ENCODE results near the gene PASK. TPM values are rescaled to one million over a fixed set of nuclear protein-coding genes. Genes with fewer than 3 reads are reported as not detected.

The PASK gene
- total RNA-seq, 2 experiments from 2014 or later = 71.3 to 74.8 TPM

GRCh38 chr2:241072151-241072550 is 77.1 kb downstream of the PASK start:
- Mint-ChIP-seq H3K27me3 (no peaks in the 10 kb centered on the region), H3K36me3 (ENCODE audit: low read depth) (no peaks in the 10 kb centered on the region), H3K9me3 (no peaks in the 10 kb centered on the region), H3K27ac (no peak overlapping the region), H3K4me1 (ENCODE audit: low read depth) (no peaks in the 10 kb centered on the region), H3K4me3 (no peak overlapping the region)
- TF ChIP-seq, protein P1, sequence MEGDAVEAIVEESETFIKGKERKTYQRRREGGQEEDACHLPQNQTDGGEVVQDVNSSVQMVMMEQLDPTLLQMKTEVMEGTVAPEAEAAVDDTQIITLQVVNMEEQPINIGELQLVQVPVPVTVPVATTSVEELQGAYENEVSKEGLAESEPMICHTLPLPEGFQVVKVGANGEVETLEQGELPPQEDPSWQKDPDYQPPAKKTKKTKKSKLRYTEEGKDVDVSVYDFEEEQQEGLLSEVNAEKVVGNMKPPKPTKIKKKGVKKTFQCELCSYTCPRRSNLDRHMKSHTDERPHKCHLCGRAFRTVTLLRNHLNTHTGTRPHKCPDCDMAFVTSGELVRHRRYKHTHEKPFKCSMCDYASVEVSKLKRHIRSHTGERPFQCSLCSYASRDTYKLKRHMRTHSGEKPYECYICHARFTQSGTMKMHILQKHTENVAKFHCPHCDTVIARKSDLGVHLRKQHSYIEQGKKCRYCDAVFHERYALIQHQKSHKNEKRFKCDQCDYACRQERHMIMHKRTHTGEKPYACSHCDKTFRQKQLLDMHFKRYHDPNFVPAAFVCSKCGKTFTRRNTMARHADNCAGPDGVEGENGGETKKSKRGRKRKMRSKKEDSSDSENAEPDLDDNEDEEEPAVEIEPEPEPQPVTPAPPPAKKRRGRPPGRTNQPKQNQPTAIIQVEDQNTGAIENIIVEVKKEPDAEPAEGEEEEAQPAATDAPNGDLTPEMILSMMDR (IDR thresholded peaks at IDR 0.05) = no peak
- intact Hi-C loops (cut with micrococcal nuclease) = loop anchor here (5.0 kb wide), 1 partner anchor 210 kb away; no protein-coding TSS in a partner anchor
- ChIA-PET CTCF (no interaction called here), POLR2A (interaction anchor here (0.9 kb wide), 1 partner anchor 78 kb away, joined by 3 read pairs; the partner anchor contains the start of gene PPP1R7)
- DNase-seq (no peak), ATAC-seq (no peak)

GRCh38 chr2:241071677-241072111 is 77.6 kb downstream of the PASK start:
- no peak overlapping the region for H3K27ac Mint-ChIP-seq
- H3K4me1 Mint-ChIP-seq (ENCODE audit: low read depth) = no peaks in the 10 kb centered on the region
- no peaks in the 10 kb centered on the region for H3K36me3 Mint-ChIP-seq (ENCODE audit: low read depth)
- no peaks in the 10 kb centered on the region for H3K27me3 Mint-ChIP-seq
- H3K4me3 Mint-ChIP-seq = no peak overlapping the region
- ATAC-seq (no peak), DNase-seq (no peak)
- TF ChIP-seq, protein P1 (IDR thresholded peaks at IDR 0.05) = no peak
- ChIA-PET CTCF (no interaction called here), POLR2A (interaction anchor here (0.9 kb wide), 1 partner anchor 79 kb away, joined by 3 read pairs; the partner anchor contains the start of gene PPP1R7)
- intact Hi-C loops (cut with micrococcal nuclease) = loop anchor here (5.0 kb wide), 1 partner anchor 209 kb away; no protein-coding TSS in a partner anchor
- no peaks in the 10 kb centered on the region for H3K9me3 Mint-ChIP-seq

- H3K27ac Mint-ChIP-seq = no peak overlapping the region
- POLR2A ChIA-PET = no interaction called here
- no peaks in the 10 kb centered on the region for H3K27me3 Mint-ChIP-seq
- DNase-seq = no peak
- intact Hi-C loops (cut with micrococcal nuclease) = loop anchor here (5.0 kb wide), 1 partner anchor 209 kb away; no protein-coding TSS in a partner anchor
- CTCF ChIA-PET = no interaction called here
- H3K4me1 Mint-ChIP-seq (ENCODE audit: low read depth) = no peaks in the 10 kb centered on the region
- TF ChIP-seq, protein P1 (IDR thresholded peaks at IDR 0.05) = no peak
- no peak overlapping the region for H3K4me3 Mint-ChIP-seq
- no peak for ATAC-seq
- no peaks in the 10 kb centered on the region for H3K9me3 Mint-ChIP-seq
- H3K36me3 Mint-ChIP-seq (ENCODE audit: low read depth) = no peaks in the 10 kb centered on the region
These were observed 78.2 kb downstream of the PASK start for GRCh38 chr2:241070811-241071676.

GRCh38 chr2:241070361-241070760 is 78.9 kb downstream of the PASK start:
- H3K36me3 Mint-ChIP-seq (ENCODE audit: low read depth) = no peaks in the 10 kb centered on the region
- H3K27me3 Mint-ChIP-seq = no peaks in the 10 kb centered on the region
- ChIA-PET CTCF (no interaction called here), POLR2A (no interaction called here)
- ATAC-seq (no peak), DNase-seq (no peak)
- TF ChIP-seq, protein P1 (IDR thresholded peaks at IDR 0.05) = no peak
- H3K4me3 Mint-ChIP-seq = no peak overlapping the region
- no peaks in the 10 kb centered on the region for H3K9me3 Mint-ChIP-seq
- intact Hi-C loops (cut with micrococcal nuclease) = loop anchor here (5.0 kb wide), 1 partner anchor 208 kb away; no protein-coding TSS in a partner anchor
- H3K27ac Mint-ChIP-seq = no peak overlapping the region
- H3K4me1 Mint-ChIP-seq (ENCODE audit: low read depth) = no peaks in the 10 kb centered on the region

GRCh38 chr2:241069821-241070281 is 79.4 kb downstream of the PASK start:
- H3K4me1 Mint-ChIP-seq (ENCODE audit: low read depth) = no peaks in the 10 kb centered on the region
- DNase-seq (no peak), ATAC-seq (no peak)
- POLR2A ChIA-PET = no interaction called here
- H3K27me3 Mint-ChIP-seq = no peaks in the 10 kb centered on the region
- no peak overlapping the region for H3K4me3 Mint-ChIP-seq
- intact Hi-C loops (cut with micrococcal nuclease) = loop anchor here (5.0 kb wide), 1 partner anchor 208 kb away; no protein-coding TSS in a partner anchor
- no peak overlapping the region for H3K27ac Mint-ChIP-seq
- H3K9me3 Mint-ChIP-seq = no peaks in the 10 kb centered on the region
- CTCF ChIA-PET = no interaction called here
- TF ChIP-seq, protein P1 (IDR thresholded peaks at IDR 0.05) = no peak
- H3K36me3 Mint-ChIP-seq (ENCODE audit: low read depth) = no peaks in the 10 kb centered on the region

Data from activated CD8-positive, alpha-beta T cell treated with anti-CD3 and anti-CD28 coated beads for 36 hours (primary cell).